ENCODE data around the gene GREM1.

The GREM1 gene

DNA sequence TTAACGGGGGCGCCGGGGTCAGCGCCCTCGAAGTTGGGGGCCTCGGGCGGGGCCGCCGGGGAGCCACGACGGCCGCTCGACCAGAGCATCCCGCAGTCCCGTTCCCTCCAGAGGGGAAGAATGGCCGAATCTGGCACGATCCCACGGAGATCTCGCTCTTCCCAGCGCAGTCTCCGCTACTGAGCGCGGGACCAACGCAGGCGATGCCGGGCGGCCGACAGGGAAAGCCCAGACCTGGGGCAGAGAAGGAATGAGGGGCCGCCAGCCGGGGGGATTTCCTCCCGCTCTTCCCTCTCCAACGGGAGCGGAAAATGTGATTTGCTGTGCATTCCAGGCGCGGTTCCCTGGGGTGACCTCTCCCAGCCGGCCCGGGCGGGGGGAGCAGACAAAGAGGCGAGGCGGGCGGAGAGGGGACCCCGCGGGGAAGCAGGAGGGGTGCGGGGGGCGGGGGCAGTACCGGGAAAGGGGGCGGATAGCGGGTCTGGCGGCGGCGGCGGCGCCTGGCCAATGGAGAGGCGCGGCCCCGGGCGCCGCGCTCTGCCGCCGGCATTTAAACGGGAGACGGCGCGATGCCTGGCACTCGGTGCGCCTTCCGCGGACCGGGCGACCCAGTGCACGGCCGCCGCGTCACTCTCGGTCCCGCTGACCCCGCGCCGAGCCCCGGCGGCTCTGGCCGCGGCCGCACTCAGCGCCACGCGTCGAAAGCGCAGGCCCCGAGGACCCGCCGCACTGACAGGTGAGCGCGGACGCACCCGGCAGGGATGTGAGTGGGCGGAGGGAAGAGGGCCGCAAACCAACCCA is at the start of gene GREM1:
TSS of gene GREM1 (plus strand) at position 579 of the 801 bp plus-strand sequence. CDS start 12,687 bp downstream, outside the sequence.
- peak; percentile 78 for DNase-seq

DNA sequence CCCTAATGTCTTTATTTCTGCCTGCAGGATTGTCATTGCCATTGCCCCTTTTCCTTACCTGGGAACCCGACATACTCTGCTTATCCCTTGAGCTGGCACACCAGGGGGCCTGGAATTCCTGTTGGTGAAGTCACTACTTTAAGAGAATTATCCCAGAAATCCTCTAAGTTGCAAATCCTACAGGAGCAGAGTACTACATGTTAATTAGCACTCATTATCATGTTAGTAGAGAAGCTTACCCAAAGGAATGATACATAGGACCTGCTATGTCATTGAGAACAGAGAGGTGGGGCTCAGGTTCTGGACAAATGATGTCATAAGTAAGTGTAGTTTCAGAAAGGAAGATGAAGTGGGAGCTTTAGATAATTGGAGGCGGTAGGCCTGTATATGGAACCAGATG is 48.9 kb upstream of the GREM1 start:
- DNase-seq = peak; percentile 55

DNA sequence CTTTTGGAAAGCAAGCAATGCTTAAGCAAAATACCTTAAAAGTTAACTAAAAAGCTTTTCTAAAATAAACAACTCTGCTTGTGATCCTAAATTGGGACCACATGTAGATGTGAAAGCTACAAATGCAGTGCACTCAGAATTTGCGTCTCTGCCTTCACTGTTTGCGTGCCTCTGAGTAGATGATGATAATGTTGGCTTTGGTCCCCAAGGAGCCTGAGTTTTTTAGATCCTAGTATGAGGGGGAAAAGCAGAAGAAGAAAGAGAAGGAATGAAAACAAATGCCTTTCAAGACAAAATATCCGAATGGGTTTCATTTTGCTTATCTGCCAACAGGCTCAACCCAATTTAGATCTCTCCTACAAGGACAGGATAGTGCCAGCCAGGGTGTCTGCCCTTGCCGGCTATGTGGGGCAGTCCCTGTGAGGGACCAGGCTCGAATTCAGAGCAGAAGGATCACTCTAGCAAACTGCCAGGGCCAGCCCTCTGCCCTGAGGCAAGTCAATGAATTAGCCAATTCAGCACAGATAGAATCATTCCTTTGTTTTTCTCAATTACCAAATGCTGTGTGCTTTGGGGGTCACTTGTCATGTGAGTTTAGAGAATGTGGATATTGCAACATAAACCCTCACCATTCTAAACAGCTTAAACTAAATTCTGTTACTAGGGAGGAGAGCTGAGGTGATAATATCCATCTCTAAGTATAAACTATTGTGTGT is 47.8 kb upstream of the GREM1 start:
- peak; percentile 96 for DNase-seq

DNA sequence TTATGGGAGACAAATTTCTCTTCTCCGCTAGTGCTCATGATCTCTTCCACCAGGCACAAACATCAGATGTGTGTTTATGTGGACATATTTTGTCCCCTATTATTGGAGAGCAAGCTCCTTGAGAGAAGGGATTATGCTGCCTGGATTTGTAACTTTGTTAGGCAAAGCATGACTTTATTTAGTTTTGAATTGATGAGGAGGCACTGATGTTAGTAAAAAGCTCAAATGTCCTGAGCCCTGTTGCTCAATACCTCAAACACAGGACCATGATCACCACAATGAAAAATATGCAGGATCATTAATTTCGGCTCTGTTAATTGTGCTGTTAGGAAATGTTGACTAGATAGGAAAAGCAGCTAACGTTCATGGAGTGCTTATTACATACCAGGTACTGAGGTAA is 47.2 kb upstream of the GREM1 start:
- DNase-seq = peak; percentile 65

DNA sequence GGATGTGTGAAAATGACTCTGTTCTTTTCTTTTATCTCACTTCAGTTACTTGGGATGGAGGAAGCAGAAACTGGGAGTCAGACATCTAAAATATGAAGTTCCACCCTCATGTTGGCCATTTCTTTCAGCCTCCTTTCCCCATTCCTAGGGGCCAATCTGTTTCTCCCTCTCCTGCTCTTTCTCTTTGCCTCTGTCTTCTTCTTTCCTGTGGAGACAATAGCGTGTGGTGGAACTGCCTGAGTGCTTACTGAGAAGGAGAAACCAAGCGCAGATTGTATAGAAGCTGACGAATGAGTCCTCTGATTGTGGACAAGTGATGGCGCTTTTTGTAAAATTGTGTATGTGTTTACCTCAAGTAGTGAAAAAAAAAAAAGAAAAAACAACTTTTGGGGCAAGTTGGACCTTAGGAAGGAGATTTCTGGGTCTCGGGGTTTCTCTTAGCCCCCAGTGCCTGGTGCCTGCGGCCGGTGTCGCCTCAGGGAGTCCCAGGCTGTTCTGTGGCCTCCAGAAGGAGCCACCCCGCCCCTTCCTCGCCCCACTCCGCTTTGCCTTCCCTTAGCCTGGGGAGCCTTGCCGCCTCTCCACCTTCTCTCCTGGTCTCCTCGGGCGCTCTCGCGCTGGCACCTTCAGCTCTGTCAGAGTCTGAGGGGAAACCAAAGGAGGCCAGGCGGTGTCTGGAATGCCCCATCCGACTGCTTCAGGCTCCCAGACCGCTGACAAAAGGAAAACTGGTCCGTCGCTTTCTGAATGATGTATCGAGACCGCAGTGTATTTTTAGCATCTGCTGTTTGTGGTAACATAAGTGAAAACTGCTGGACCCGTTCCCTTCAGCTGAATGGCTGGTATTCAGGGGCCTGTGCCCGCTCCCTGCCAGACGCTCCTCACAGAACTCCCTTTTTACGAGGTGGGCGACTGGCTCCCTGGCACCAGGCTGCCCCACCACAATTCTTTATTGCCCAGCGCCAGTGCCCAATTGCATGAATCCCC is 46.2 kb upstream of the GREM1 start:
- DNase-seq = peak; percentile 14

DNA sequence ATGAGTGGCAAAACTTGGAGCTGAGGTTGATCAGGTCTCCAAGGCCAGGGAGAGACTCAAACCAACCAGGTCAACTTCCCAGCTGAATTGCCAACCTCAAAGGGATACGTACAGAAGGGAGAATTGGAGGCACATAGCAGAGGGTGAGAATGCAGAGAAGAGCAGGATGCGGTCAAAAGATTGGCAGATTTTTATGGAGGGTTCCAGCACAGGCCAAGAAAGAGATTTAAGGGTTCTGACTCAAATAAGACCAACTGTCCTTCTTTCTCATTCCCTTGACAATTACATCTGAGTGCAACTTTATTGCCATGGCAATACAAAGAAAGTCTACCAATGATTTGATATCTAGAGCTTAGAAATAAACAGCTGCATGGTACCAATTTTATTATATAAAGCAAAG is 43.1 kb upstream of the GREM1 start:
- peak; percentile 18 for DNase-seq

DNA sequence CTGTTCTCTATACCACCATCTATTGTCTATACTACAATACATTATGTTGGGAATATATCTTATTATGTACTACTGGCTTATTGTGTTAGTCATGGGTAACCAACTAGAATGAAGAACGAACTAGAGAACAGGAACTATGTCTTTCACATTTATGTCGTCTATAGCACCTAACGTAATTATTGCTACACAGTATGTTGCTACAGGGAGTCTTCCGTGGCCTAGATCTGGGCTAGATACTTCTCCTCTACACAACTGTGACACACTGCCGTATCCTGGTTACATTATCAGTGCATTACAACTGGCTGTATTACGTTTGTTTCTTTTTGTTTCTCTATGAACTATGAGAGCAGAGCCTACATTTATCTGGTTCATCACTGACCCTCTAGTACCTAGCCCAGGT is 42.3 kb upstream of the GREM1 start:
- peak; percentile 25 for DNase-seq

DNA sequence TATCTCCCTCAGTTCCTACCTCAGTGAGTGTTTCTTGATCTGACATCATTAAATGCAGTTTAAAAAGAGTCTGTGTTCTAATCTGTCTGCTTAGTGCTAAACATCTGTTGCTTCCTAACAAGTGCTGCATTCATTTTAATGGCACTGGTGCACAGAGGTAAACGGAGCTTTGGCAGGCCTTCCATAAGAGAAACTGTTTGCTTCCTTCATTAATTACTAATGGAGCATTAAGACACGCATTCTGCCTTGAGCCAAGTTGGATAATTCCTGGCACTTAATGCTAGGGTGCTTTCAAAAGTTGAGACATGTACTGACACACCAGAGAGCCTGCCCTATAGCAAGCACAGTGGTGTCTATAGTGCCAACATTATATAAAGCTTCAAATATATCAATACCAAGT is 41.6 kb upstream of the GREM1 start:
- peak; percentile 81 for DNase-seq

DNA sequence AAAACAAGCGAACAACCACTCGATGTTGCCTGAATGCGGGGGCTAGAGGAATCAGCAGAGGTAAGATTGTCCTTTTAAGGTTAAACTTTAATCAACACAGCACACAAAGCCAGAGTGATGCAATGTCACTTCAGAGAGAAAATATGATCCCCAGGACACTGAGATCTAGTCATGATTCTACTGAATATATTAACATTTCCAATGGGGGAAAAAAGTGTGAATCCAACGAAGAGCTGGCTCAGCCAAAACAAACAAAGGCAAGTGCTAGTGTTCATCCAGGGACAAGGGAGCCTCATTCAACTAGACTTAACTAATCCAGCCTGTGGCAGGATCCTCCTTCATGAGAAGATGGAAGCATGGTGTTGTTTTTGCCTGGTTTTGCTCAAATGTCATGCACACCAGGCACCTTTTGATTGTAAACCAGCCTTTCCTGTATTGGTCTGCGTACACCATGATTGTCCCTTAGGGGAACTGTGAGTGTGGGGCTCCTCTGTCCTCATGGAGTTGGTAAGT is 40.5 kb upstream of the GREM1 start:
- peak; percentile 88 for DNase-seq

DNA sequence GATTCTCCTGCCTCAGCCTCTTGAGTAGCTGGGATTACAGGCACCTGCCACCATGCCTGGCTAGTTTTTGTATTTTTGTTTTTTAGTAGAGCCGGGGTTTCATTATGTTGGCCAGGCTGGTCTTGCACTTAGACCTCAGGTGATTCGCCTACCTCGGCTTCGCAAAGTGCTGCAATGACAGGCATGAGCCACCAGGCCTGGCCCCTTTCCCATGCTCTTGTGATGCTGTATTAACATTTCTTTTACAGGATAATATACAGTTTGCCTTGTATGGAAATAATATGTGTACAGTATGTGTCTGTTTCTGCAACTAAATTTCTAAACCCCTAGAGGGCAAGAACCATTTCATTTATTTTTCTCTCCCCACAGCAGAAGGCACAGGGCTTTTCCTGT is 38.5 kb upstream of the GREM1 start:
- DNase-seq = peak; percentile 17

DNA sequence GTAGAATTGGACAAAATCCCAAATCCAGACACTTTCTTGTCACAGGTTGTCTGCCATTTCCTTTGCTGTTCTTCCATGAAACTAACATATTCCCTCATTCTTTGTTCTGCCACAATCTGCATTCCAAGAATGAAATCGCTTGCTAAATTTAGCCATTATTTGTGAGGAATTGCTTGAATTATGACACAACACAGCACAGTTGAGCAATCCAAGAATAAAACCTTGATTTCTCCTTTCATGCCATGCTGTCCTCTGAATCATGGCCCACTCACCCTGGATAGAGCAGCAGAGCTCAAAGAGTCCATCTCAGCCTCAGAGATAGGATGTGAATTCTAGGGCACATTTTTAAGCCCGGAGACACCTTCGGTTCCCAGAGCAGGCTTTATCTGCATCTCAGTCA is 35.2 kb upstream of the GREM1 start:
- DNase-seq = no peak

DNA sequence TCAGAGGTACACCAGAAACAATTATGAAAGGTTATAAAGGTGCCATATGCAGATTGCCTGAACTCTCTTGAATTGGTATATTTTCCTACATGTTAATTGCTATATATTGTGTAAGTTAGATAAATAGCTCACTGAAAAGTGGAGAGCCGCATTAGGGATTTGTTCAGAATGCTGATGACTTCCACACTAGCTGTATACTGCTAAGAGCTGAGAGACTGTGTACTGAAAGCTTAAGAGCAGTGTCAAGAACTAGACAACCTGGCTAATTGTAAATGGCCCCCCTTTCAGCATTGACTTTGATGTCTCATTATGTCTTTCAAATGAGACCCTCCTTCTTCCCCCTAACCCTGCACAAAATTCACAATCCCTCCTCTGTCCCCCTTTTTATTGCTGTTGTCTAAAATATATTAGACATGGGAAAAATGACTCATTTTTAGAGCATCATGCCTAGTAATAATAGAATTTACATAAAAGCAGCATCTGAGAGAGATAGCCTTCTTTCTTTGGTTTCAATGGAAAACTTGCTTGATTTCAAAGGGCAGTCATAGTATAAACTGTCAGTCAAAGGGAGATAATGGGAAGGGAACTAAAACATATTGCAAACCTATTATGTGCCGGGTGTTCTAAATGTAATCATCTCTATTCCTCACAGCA is 34.7 kb upstream of the GREM1 start:
- DNase-seq = no peak

DNA sequence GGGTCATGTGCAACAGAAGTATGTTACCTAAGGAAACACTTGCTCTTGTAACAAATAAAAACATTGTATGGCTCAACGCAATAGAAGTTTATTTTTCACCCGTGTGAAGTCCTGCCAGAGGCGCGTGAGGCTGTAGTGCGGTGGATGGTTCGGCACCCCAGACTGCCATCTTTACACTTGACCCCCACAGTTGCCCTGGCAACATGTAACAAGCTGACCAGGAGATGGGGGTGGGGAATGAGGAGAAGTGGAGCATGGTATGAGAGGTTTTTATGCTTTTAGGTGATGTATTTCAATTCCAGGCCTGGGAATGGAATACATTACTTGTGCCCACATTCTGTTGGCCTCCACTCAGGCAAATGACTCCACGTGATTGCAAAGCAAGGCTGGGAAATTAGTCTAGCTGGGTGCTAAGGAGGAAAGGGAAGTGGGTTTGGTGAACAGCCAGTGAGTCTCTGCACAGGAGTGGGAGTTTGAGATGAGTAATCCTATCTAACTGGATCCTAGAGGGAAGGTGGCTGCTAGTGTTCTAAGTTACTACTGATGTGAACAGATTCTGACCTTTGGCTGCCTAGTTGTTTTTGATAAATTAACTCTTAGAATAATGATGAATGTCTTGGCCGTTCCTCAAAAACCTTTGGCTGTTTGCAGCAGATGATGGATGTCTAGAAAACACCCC is 33.8 kb upstream of the GREM1 start:
- no peak for DNase-seq

DNA sequence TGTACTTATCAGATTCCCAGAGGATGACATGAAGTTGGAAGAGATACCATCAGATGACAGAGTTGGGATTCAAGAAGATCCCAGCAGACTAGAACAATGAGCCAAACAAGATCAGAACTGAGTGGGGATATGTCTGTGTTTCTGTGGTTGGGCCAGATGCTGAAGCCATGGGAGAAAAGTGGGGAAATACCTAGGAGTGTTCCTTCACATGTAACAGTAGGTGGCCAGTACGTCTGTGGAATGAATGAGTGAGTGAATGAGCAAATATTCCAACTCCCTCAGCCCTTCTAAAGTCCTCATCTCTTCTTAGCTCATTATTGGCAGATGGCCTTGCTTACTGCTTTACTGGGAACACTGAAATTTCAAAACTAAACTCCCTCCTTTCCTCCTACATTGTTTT is 32.2 kb upstream of the GREM1 start:
- DNase-seq = no peak

DNA sequence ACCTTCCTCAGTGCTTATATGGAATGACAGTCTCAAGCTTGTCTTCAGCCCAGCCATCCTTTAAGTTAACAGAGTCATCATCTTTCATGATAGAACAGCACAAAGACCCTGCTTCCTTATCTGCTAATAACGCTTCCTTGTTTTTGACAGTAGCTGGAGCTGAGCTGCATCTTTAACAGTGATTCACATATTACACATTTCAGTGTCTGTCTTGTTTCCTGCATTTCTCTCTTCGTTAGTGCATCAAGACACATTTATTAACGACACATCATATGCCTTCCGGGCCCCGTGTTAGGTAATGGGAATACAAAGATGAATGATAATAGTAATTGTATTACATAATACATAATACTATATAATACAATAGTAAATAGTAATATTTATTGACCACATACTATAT is 30.2 kb upstream of the GREM1 start:
- DNase-seq = peak; percentile 59

DNA sequence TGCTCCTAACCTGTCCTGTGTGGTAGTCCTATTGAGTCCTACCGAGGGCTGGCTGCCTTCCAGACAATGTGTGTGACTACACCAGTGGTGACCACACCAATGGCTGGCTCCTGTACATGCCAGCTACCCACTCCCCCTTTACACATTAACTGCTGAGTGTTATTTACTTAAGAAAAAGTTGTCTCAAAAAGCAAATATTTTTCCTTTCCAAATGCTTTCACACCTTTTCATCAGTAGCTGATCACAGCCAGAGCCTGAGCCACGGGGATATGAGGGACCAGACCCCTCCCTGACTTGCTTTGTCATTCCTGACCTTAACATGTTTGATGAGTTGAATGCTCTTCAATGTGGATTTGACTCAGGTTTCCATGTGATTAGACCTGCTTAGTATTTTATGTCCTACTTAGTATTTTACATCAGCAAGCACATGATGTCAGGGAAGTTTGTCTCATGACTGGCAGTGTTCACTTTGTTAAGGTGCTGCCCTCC is 29.6 kb upstream of the GREM1 start:
- peak; percentile 99 for DNase-seq

DNA sequence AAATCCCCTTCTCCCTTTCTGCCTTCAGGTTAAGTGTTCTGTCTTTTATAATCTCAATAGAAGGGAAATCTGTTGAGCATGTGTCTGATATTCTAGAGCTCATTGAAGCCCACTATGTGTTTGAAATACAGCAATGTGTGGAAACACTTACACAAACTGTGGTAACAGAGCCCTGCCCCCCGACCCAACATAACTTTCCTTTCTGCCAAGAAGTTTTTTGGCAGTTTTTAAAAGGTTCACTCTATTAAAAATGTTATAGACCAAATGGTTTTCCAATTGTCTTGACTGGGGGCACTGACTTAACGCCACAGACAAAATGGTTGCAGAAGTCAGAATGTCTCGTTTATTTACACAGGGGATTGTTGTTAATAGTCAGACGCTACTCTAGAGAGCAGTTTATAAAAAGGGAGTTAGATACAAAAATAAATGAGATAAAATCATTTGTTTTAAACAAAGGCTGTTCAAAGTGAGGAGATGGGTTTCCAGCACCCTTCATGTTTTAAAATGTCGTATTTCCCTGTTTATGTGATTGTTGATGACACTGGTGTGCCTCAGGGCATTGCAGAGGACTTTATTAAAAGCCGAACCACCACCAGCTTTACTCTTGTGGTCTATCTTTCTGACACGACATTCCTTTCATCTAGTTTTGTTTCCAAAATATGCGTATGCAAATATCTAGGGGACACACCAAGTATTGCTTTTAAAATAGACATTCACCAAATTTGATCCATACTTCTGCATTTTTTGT is 26.7 kb upstream of the GREM1 start:
- no peak for DNase-seq

DNA sequence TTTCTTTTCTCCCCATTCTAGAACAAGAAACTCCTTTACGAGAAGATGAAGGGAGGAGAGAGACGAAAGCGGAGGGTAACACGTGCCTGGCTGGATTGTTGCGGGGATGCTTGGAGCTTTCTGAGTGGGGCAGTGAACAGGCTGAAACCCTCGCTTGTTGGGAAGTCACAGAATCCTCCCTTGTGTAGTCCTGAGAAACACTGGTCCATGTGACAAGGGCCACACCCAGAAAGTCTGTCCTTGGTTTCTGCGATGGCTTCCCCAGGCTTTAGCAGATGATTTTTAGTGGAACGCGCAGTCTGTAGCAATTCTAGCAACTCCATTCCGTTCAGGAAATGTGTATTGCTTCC is 26.1 kb upstream of the GREM1 start:
- DNase-seq = no peak

DNA sequence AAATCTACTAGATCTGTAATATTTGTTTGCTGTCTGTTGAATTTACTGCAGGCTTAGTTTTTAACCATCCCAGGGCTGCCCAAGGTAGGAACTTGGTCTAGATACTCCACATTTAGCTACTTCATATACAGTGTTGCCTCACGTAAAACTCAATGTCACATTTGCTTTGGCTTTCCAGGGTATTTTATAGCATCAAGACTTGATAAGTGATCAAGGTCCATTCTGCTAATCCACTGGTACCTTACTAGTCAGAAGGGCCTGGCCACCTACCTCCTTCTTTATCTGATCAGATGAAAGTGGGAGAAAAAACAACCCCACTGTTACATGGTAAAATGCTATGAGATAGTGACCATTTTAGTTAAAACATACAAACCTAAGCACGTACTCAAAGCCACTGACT is 25.5 kb upstream of the GREM1 start:
- no peak for DNase-seq

DNA sequence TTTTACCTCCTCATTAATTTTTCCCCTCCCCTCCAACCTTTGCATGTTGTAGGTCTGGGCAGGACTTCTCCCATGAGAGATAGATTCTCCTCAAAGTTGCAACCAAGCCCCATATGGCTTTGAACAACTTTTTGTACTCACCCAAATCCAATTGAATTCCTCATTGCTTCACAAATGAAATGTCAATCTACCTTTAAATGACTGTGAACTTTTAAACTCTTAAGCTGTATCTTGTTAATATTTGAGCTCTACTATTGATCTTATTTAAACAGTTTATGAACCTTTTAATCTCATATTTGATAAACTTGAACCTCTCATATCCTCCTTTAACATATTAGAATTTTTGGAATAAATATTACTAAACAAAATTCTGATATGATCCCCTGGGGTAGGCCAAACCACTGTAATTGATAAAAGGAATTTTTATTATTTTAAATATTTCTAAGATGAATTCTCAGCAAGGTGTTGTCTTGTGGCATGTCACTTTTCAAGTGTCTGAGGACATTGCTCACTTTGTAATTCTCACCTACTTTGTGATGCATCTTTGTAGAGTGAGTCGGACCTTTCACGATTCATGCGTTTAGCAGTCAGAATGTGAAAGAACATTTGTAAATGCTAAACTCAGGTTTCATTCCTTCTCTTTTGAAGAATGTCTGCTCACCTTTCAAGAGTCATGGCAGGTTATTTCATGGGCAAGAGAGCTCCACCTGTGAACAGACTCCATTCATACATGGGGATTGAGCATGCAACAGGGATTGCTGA is 23.4 kb upstream of the GREM1 start:
- no peak for DNase-seq

Measured in NCI-H69 (cell line).